ENCODE results near the gene ZIC4.

GRCh38 chr3:147395899-147396711, 10.2 kb downstream of the ZIC4 start:
- TF ChIP-seq CTCF (IDR thresholded peaks at IDR 0.05; ENCODE audit: low read depth, low read length) (no peak), EZH2phosphoT487 (IDR thresholded peaks at IDR 0.05; ENCODE audit: low read depth) (no peak)

All from OCI-LY3 (cell line).